ENCODE data around the gene HPX.
A peak's percentile ranks its signal among the peaks of the same experiment; 100 is the strongest.

The HPX gene
- 0.54 to 1.2 reads per million in 2 donors for total RNA-seq

- DNase-seq = no peak
These were observed at the start of gene HPX for GRCh38 chr11:6440906-6441358. Gene HPX (minus strand): TSS chr11:6440987. CDS start chr11:6440963, 24 bp downstream.

GRCh38 chr11:6489306-6489705 lies 48.5 kb upstream of the HPX start:
- DNase-seq = no peak

GRCh38 chr11:6488821-6489220 lies 48.0 kb upstream of the HPX start:
- no peak for DNase-seq

GRCh38 chr11:6488342-6488741 lies 47.6 kb upstream of the HPX start:
- DNase-seq = no peak

- DNase-seq = no peak
These were observed 46.2 kb upstream of the HPX start for GRCh38 chr11:6486938-6487337.

DNA sequence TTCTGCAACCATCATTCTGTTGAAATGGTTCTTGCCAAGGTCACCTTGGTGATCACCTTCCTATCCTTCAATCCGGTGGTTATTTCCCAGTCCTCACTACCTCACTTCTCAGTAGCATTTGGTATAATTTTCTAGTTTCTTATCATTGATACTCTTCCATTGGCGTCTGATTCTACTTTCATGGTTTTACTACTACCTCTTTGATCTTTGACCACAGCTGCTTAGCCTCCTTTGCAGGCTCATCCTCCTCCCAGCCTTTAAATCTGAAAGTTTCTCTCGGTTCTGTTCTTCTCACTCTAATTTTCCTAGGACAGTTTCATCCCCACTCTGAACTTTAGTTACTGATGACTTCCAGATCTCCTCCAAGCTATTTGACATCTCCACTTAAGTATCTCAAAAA lies 45.5 kb upstream of the HPX start:
- DNase-seq = no peak

GRCh38 chr11:6485661-6486060 lies 44.9 kb upstream of the HPX start:
- DNase-seq = no peak

GRCh38 chr11:6483015-6483414 lies 42.2 kb upstream of the HPX start:
- no peak for DNase-seq

- no peak for DNase-seq
These were observed 41.7 kb upstream of the HPX start for GRCh38 chr11:6482441-6482840.

GRCh38 chr11:6481924-6482275 lies 41.1 kb upstream of the HPX start:
- peak in 1 of 5 experiments; percentile 31 for DNase-seq

- DNase-seq = peak; percentile 87 to 99 (median 96)
These were observed 40.5 kb upstream of the HPX start, which contains the start of the genes ARFIP2 and TIMM10B for GRCh38 chr11:6481012-6481923. Gene ARFIP2 (minus strand): TSS chr11:6481331. CDS start chr11:6480421, 910 bp downstream. Gene TIMM10B (plus strand): TSS chr11:6481501. CDS start chr11:6481517, 16 bp downstream.

- no peak for DNase-seq
These were observed 39.6 kb upstream of the HPX start for GRCh38 chr11:6480299-6480914.

DNA sequence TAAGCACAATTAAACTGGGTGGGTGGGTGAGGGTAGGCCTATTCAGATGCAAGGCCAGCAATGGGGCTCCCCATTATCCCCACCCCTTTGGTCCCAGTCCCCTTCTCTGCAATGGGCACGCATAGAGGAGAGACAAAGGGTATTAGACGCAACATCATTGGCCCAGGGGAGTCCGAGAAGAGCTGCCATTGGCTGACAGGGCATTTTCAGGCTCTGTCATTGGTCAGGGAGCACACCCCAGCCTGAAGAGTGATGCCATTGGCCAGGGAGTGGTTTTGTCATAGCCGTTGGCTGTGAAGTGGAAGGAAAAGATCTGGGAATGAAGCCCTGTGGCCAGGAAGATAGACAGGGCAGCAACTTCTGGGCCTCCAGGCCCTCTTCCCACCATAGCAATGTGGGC lies 35.8 kb upstream of the HPX start:
- DNase-seq = no peak

DNA sequence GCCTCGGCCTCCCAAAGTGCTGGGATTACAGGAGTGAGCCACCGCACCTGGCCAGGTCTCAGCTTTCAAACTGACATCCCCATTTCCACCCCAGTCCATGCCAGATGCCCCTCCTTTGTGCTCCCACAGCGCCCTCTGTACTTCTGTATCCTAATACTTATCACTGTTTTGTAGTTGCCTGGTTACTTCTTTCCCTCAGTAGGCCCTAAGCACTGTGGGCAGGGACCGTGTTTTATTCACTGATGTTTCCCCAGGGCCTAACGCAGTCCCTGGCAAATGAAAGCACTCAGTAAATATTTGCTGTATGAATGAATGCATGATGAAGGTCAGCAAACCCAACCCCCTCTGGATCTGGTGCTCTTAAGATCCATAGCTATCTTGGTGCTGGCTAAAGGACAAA lies 35.1 kb upstream of the HPX start:
- DNase-seq = no peak

GRCh38 chr11:6474806-6475500 lies 34.2 kb upstream of the HPX start:
- no peak for DNase-seq

DNA sequence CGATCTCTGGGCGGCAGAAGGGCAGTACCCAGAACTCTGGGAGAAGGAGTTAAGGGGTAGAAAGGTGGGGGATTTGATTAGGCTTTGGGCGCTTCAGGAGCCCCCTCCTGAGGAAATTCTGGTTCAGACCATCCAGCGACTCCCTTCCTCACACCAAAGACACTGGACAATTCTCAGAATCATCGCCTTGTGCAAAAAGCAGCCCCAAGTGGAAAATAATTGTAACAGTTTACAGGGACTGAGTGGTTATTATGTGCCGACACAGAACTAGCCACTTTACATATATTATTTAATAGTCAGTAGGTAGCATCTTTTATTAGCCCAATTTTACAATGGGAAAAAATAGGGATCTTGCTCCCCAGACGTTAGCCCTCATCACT lies 33.6 kb upstream of the HPX start:
- DNase-seq = no peak

- DNase-seq = peak; percentile 36 to 71 (median 63)
These were observed 32.9 kb upstream of the HPX start, which contains the start of gene TRIM3 for GRCh38 chr11:6473451-6474412. Gene TRIM3 (minus strand): TSS chr11:6473941. CDS start chr11:6465695, 8,246 bp downstream.

DNA sequence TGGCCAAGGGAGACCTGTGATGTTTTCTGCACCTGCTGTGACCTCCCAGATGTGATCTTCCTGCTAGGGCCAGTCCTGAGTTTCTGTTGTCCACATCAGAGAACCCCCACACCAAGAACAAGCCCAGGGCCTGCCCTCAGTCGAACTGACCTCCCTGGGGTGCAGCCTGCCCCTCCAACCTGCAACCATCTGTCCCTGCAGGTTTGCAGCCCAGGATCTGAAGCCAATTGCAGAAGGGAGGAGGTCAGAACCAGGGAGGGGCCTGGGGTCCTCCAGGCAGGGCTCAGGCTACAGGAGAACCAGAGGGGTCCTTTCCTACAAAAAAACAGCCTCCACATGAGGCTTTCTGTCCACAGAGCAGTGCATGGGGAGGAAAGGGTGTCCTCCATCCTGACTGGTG lies 32.1 kb upstream of the HPX start:
- no peak for DNase-seq

- no peak for DNase-seq
These were observed 28.8 kb upstream of the HPX start for GRCh38 chr11:6469599-6469998.

DNA sequence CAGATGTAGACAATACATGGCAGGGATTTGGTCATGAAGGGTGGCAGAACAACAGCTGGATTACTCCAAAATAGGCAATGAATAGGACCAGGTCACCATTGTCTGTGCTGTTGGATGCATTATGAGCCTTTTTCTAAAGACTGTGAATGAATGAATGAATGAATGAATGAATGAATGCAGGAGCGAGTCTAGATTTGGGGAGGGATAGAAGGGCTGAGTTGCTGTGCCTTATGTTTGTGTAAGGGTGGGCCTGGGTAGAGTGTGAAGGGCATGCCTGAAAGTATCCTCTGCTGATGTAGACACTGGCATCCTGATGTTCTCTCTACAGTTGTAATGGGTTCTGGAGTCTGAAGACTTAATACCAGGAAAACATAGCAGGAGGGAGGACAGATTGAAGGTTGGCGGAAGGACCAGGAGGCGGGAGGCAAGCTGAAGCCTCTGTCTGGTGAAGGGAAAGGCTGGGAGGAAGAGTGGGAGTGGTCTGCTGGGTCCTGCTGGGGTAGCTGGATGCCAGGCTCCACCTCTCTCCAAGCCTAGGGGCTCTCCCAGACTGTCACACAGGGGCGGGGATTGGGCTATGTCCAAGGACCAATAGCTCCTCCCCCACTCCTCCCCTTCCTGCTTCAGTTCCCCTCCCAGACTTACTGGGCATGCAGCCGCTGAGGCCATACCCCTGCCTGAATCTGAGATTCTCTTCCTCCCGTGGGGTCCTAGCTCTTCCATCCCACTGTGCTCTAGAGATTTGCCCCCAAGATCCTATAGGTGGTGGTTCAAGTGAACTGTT lies 28.1 kb upstream of the HPX start:
- DNase-seq = no peak

GRCh38 chr11:6459099-6459450 lies 18.3 kb upstream of the HPX start:
- DNase-seq = no peak

Data from T-helper 2 cell (primary cell).